ENCODE results near the gene GCK. TPM values are rescaled to one million over a fixed set of nuclear protein-coding genes. Genes with fewer than 3 reads are reported as not detected.
"Not testable (repeated sequence)": the region's sequence is repeated elsewhere in the genome, so short reads cannot be mapped to it uniquely, and the experiment has no call there.

Gene GCK
- total RNA-seq, 1 experiment from 2014 or later, result not detected

GRCh38 chr7:44173911-44174693 is 15.1 kb downstream of the GCK start:
- Histone ChIP-seq H3K36me3 (no peaks in the 10 kb centered on the region), H3K9me3 (no peaks in the 10 kb centered on the region; the same call in 1 of the 2 replicates), H3K4me3 (no peak overlapping the region), H3K27me3 (no peaks in the 10 kb centered on the region)
- DNase-seq, result no peak

GRCh38 chr7:44172803-44173424 is 16.3 kb downstream of the GCK start:
- Histone ChIP-seq H3K4me3 (no peak overlapping the region), H3K9me3 (no peaks in the 10 kb centered on the region; the same call in 1 of the 2 replicates), H3K36me3 (no peaks in the 10 kb centered on the region), H3K27me3 (no peaks in the 10 kb centered on the region)
- DNase-seq, result no peak

GRCh38 chr7:44172352-44172751 is 16.9 kb downstream of the GCK start:
- Histone ChIP-seq H3K27me3 (no peaks in the 10 kb centered on the region), H3K9me3 (no peaks in the 10 kb centered on the region; the same call in 1 of the 2 replicates), H3K4me3 (no peak overlapping the region), H3K36me3 (no peaks in the 10 kb centered on the region)
- DNase-seq, result no peak

GRCh38 chr7:44171901-44172300 is 17.3 kb downstream of the GCK start:
- H3K27me3 ChIP-seq, H3K9me3 ChIP-seq, H3K36me3 ChIP-seq, H3K4me3 ChIP-seq, DNase-seq: not testable (repeated sequence)

GRCh38 chr7:44167920-44168319 is 21.3 kb downstream of the GCK start:
- DNase-seq, result no peak
- Histone ChIP-seq H3K4me3 (no peak overlapping the region), H3K36me3 (no peaks in the 10 kb centered on the region), H3K27me3 (no peaks in the 10 kb centered on the region), H3K9me3 (no peaks in the 10 kb centered on the region; the same call in 1 of the 2 replicates)

- no peaks in the 10 kb centered on the region for H3K9me3 ChIP-seq
- DNase-seq, result peak; percentile 57
- H3K27me3 ChIP-seq, result no peaks in the 10 kb centered on the region
- no peaks in the 10 kb centered on the region for H3K36me3 ChIP-seq
- H3K4me3 ChIP-seq, result no peak overlapping the region
Observed at GRCh38 chr7:44163591-44163990, 25.6 kb downstream of the GCK start.

GRCh38 chr7:44162785-44163395 is 26.3 kb downstream of the GCK start:
- Histone ChIP-seq H3K9me3 (no peaks in the 10 kb centered on the region), H3K27me3 (no peaks in the 10 kb centered on the region), H3K4me3 (no peak overlapping the region), H3K36me3 (no peaks in the 10 kb centered on the region)
- DNase-seq, result no peak

GRCh38 chr7:44162179-44162578 is 27.1 kb downstream of the GCK start:
- Histone ChIP-seq H3K4me3 (no peak overlapping the region), H3K9me3 (no peaks in the 10 kb centered on the region), H3K36me3 (no peaks in the 10 kb centered on the region), H3K27me3 (no peaks in the 10 kb centered on the region)
- DNase-seq, result no peak

- no peaks in the 10 kb centered on the region for H3K27me3 ChIP-seq
- H3K36me3 ChIP-seq, result no peaks in the 10 kb centered on the region
- H3K9me3 ChIP-seq, result no peaks in the 10 kb centered on the region
- no peak for DNase-seq
- H3K4me3 ChIP-seq, result no peak overlapping the region
Observed at GRCh38 chr7:44161371-44161770, 27.9 kb downstream of the GCK start.

GRCh38 chr7:44159824-44160630 is 29.2 kb downstream of the GCK start:
- DNase-seq, result no peak
- Histone ChIP-seq H3K4me3 (no peak overlapping the region), H3K27me3 (no peaks in the 10 kb centered on the region), H3K36me3 (no peaks in the 10 kb centered on the region), H3K9me3 (no peaks in the 10 kb centered on the region)

GRCh38 chr7:44158873-44159631 is 30.2 kb downstream of the GCK start:
- no peak overlapping the region for H3K4me3 ChIP-seq
- no peaks in the 10 kb centered on the region for H3K36me3 ChIP-seq
- no peaks in the 10 kb centered on the region for H3K27me3 ChIP-seq
- H3K9me3 ChIP-seq, result no peaks in the 10 kb centered on the region
- DNase-seq, result no peak

GRCh38 chr7:44158096-44158872 is 31.0 kb downstream of the GCK start:
- H3K27me3 ChIP-seq, result no peaks in the 10 kb centered on the region
- no peaks in the 10 kb centered on the region for H3K9me3 ChIP-seq
- no peak for DNase-seq
- H3K4me3 ChIP-seq, result no peak overlapping the region
- no peaks in the 10 kb centered on the region for H3K36me3 ChIP-seq

- no peaks in the 10 kb centered on the region for H3K36me3 ChIP-seq
- no peaks in the 10 kb centered on the region for H3K9me3 ChIP-seq
- H3K27me3 ChIP-seq, result no peaks in the 10 kb centered on the region
- H3K4me3 ChIP-seq, result no peak overlapping the region
- no peak for DNase-seq
Observed at GRCh38 chr7:44157116-44158080, 31.8 kb downstream of the GCK start.

- Histone ChIP-seq H3K9me3 (no peaks in the 10 kb centered on the region), H3K36me3 (no peaks in the 10 kb centered on the region), H3K27me3 (no peaks in the 10 kb centered on the region), H3K4me3 (no peak overlapping the region)
- DNase-seq, result no peak
Observed at GRCh38 chr7:44156453-44157010, 32.7 kb downstream of the GCK start.

Measured in MG63 (cell line).